SK-N-MC (cell line): ENCODE data around the gene PCYOX1L.

Source experiments
- EZH2 ChIP-seq: fragments of 200-600 bp; sonication (generic); IDR thresholded peaks from one replicate; pipeline ENCODE4 v1.6.1; 2017; ENCODE audit warnings: antibody characterized with exemption
- FOXP2 ChIP-seq: optimal IDR thresholded peaks from 2 replicates; pipeline ENCODE3; 2011; ENCODE audit warnings: mild to moderate bottlenecking, moderate library complexity; ENCODE audit not compliant: insufficient read depth; ENCODE audit errors: extremely low read length, control extremely low read depth
- POLR2AphosphoS5 ChIP-seq: IDR thresholded peaks from 2 replicates; pipeline ENCODE4 v1.6.1; 2012; ENCODE audit warnings: mild to moderate bottlenecking, low read depth, low read length, borderline replicate concordance

- TF ChIP-seq EZH2 (no peak), POLR2AphosphoS5 (no peak), FOXP2 (no peak)
These were observed 43.2 kb downstream of the PCYOX1L start for GRCh38 chr5:149401051-149401450.
